HEK293 (cell line): ENCODE measurements around the gene ASTN2.

Experiments
- CTCF ChIA-PET: fragments of 350-600 bp; formaldehyde crosslinking; extraction: SDS; loops from one replicate; lab custom pipeline; 2021; ENCODE audit warnings: antibody characterized with exemption; lab: Yijun Ruan, JAX
- POLR2A ChIA-PET: fragments of 300-600 bp; formaldehyde crosslinking; extraction: SDS; loops from one replicate; lab custom pipeline; 2020; ENCODE audit warnings: antibody characterized with exemption, inconsistent platforms; lab: Yijun Ruan, JAX
- H3K27ac ChIP-seq: fragments of 200-500 bp; sonication (Bioruptor generic); 2 replicates; pipeline ENCODE4 v1.5.1; 2014; ENCODE audit warnings: low read depth, low read length, control low read depth, inconsistent platforms; ENCODE audit errors: extremely low read depth
- H3K36me3 ChIP-seq, 2 experiments: fragments of 200-500 bp in 1 of 2; sonication (Bioruptor generic) in 1 of 2; 1 replicate in 1 of 2; 2 replicates in 1 of 2; pipeline ENCODE4 v1.5.1; 2014 to 2017; ENCODE audit warnings: inconsistent platforms in 2 of 2, low read length in 2 of 2; ENCODE audit not compliant: control insufficient read depth in 2 of 2, insufficient read depth in 1 of 2
- H3K4me1 ChIP-seq: fragments of 200-500 bp; sonication (Bioruptor generic); 2 replicates; pipeline ENCODE4 v1.5.1; 2014; ENCODE audit warnings: mild to moderate bottlenecking, low read length, inconsistent platforms; ENCODE audit not compliant: control insufficient read depth, insufficient read depth
- H3K4me3 ChIP-seq: 2 replicates; pipeline ENCODE4 v1.5.1; 2011; ENCODE audit warnings: low read depth, mild to moderate bottlenecking, control low read depth, low read length, moderate library complexity
- H3K9me3 ChIP-seq: fragments of 200-500 bp; sonication (Bioruptor generic); 2 replicates; pipeline ENCODE4 v1.5.1; 2014; ENCODE audit warnings: low read depth, low read length, inconsistent platforms; ENCODE audit not compliant: control insufficient read depth, insufficient read depth
- BCL11B ChIP-seq: fragments of 450-650 bp; formaldehyde crosslinking; IDR thresholded peaks from 2 replicates; pipeline ENCODE4 v1.5.1; 2016; ENCODE audit warnings: low read depth, missing biosample characterization, missing genetic modification characterization
- GLI4 ChIP-seq: fragments of 450-650 bp; formaldehyde crosslinking; IDR thresholded peaks from 2 replicates; pipeline ENCODE4 v1.5.1; 2016; ENCODE audit warnings: missing biosample characterization, missing genetic modification characterization
- HIC1 ChIP-seq: fragments of 450-650 bp; formaldehyde crosslinking; IDR thresholded peaks from 2 replicates; pipeline ENCODE4 v1.5.1; 2016; ENCODE audit warnings: missing biosample characterization, missing genetic modification characterization
- IKZF3 ChIP-seq: fragments of 450-650 bp; IDR thresholded peaks from 2 replicates; pipeline ENCODE4 v1.5.0; 2018; ENCODE audit warnings: missing biosample characterization, mild to moderate bottlenecking, missing genetic modification characterization, moderate library complexity
- KLF17 ChIP-seq: fragments of 450-650 bp; formaldehyde crosslinking; IDR thresholded peaks from 2 replicates; pipeline ENCODE4 v1.5.1; 2016; ENCODE audit warnings: missing biosample characterization, missing genetic modification characterization
- PRDM1 ChIP-seq: fragments of 450-650 bp; formaldehyde crosslinking; IDR thresholded peaks from 2 replicates; pipeline ENCODE4; 2016; ENCODE audit warnings: missing biosample characterization, missing genetic modification characterization
- PRDM10 ChIP-seq: fragments of 450-650 bp; formaldehyde crosslinking; IDR thresholded peaks from 2 replicates; pipeline ENCODE4 v1.5.1; 2016; ENCODE audit warnings: missing biosample characterization, missing genetic modification characterization
- SCRT2 ChIP-seq: fragments of 450-650 bp; formaldehyde crosslinking; IDR thresholded peaks from 2 replicates; pipeline ENCODE4 v1.5.1; 2016; ENCODE audit warnings: missing biosample characterization, missing genetic modification characterization
- SETDB1 ChIP-seq: IDR thresholded peaks from one replicate; pipeline ENCODE4 v1.6.1; 2017; ENCODE audit warnings: mild to moderate bottlenecking, low read length, moderate library complexity, mixed read lengths; ENCODE audit not compliant: insufficient read length
- TCF7L2 ChIP-seq: IDR thresholded peaks from 2 replicates; pipeline ENCODE4 v1.6.1; 2011; ENCODE audit warnings: low read depth, mild to moderate bottlenecking, inconsistent platforms, low read length, moderate library complexity, borderline replicate concordance
- ZBTB44 ChIP-seq: fragments of 450-650 bp; IDR thresholded peaks from 2 replicates; pipeline ENCODE4 v1.5.1; 2018; ENCODE audit warnings: missing biosample characterization, mild to moderate bottlenecking, missing genetic modification characterization
- ZFP69B ChIP-seq: fragments of 450-650 bp; formaldehyde crosslinking; IDR thresholded peaks from 2 replicates; pipeline ENCODE4 v1.5.1; 2016; ENCODE audit warnings: missing biosample characterization, missing genetic modification characterization
- ZNF121 ChIP-seq: fragments of 450-650 bp; formaldehyde crosslinking; IDR thresholded peaks from 2 replicates; pipeline ENCODE4 v1.5.1; 2016; ENCODE audit warnings: missing biosample characterization, missing genetic modification characterization
- ZNF146 ChIP-seq: fragments of 450-650 bp; formaldehyde crosslinking; IDR thresholded peaks from 2 replicates; pipeline ENCODE4 v1.5.1; 2016; ENCODE audit warnings: missing biosample characterization, missing genetic modification characterization
- ZNF155 ChIP-seq: fragments of 450-650 bp; formaldehyde crosslinking; IDR thresholded peaks from 2 replicates; pipeline ENCODE4 v1.5.1; 2016; ENCODE audit warnings: missing biosample characterization, missing genetic modification characterization
- ZNF274 ChIP-seq, 2 experiments: fragments of 200-500 bp in 1 of 2; fragments of 450-650 bp in 1 of 2; sonication (Bioruptor generic) in 1 of 2; formaldehyde crosslinking in 1 of 2; IDR thresholded peaks; 2 replicates each; pipeline versions ENCODE4 v1.5.1 to v1.6.1; 2014 to 2016; ENCODE audit warnings: borderline replicate concordance in 1 of 2, inconsistent platforms in 1 of 2, low read length in 1 of 2, missing biosample characterization in 1 of 2, missing genetic modification characterization in 1 of 2
- ZNF302 ChIP-seq: fragments of 450-650 bp; formaldehyde crosslinking; IDR thresholded peaks from 2 replicates; pipeline ENCODE4 v1.5.1; 2016; ENCODE audit warnings: missing biosample characterization, missing genetic modification characterization, low read depth
- ZNF558 ChIP-seq: fragments of 450-650 bp; formaldehyde crosslinking; IDR thresholded peaks from 2 replicates; pipeline ENCODE4 v1.5.1; 2016; ENCODE audit warnings: missing biosample characterization, missing genetic modification characterization
- ZNF580 ChIP-seq: fragments of 450-650 bp; formaldehyde crosslinking; IDR thresholded peaks from 2 replicates; pipeline ENCODE4 v1.5.1; 2016; ENCODE audit warnings: missing biosample characterization, missing genetic modification characterization
- ZNF626 ChIP-seq: fragments of 450-650 bp; sonication (Bioruptor Pico); formaldehyde crosslinking; IDR thresholded peaks from 2 replicates; pipeline ENCODE4 v1.5.1; 2018; ENCODE audit warnings: missing biosample characterization, missing genetic modification characterization, inconsistent platforms
- ZSCAN23 ChIP-seq: fragments of 450-650 bp; formaldehyde crosslinking; IDR thresholded peaks from 2 replicates; pipeline ENCODE4 v1.5.1; 2016; ENCODE audit warnings: missing biosample characterization, missing genetic modification characterization

ASTN2 gene

GRCh38 chr9:116791326-116791725, 623.5 kb downstream of the ASTN2 start:
- TF ChIP-seq ZNF626 (tag by site-specific recombination) (no peak), TCF7L2 (peak; percentile 70; the same call in 1 of the 2 replicates)
- H3K4me3 ChIP-seq = no peak overlapping the region
- H3K4me1 ChIP-seq = no peaks in the 10 kb centered on the region; the same call in 1 of the 2 replicates
- ChIA-PET POLR2A (no interaction called here), CTCF (no interaction called here)
- no peaks in the 10 kb centered on the region for H3K36me3 ChIP-seq
- H3K27ac ChIP-seq = no peak overlapping the region
- H3K9me3 ChIP-seq = no peaks in the 10 kb centered on the region

- ChIA-PET POLR2A (no interaction called here), CTCF (interaction anchor here (1.3 kb wide), 1 partner anchor 51 kb away, joined by 3 read pairs; no protein-coding TSS in a partner anchor)
- TF ChIP-seq HIC1 (tag by site-specific recombination) (no peak), ZFP69B (tag by site-specific recombination) (no peak), ZNF580 (tag by site-specific recombination) (no peak), SETDB1 (no peak), IKZF3 (tag by site-specific recombination) (no peak), GLI4 (tag by site-specific recombination) (no peak), TCF7L2 (no peak), ZNF121 (tag by site-specific recombination) (no peak), ZSCAN23 (tag by site-specific recombination) (no peak), KLF17 (tag by site-specific recombination) (no peak), BCL11B (tag by site-specific recombination) (no peak), PRDM10 (tag by site-specific recombination) (no peak), SCRT2 (no peak), PRDM1 (tag by site-specific recombination) (no peak), ZNF274 (IDR thresholded peaks at IDR 0.05; ENCODE audit: low read length) (no peak), ZNF274 (tag by site-specific recombination; IDR thresholded peaks at IDR 0.05; ENCODE audit: borderline replicate concordance) (no peak), ZNF146 (tag by site-specific recombination) (no peak), ZNF558 (tag by site-specific recombination) (no peak), ZBTB44 (tag by site-specific recombination) (no peak), ZNF302 (tag by site-specific recombination) (no peak), ZNF155 (tag by site-specific recombination) (no peak)
Observed at GRCh38 chr9:116789081-116789480, 625.8 kb downstream of the ASTN2 start.

More at GRCh38 chr9:116789081-116789480, 625.8 kb downstream of the ASTN2 start:
- Histone ChIP-seq H3K36me3 (no peaks in the 10 kb centered on the region), H3K27ac (no peak overlapping the region), H3K4me3 (no peak overlapping the region), H3K9me3 (no peaks in the 10 kb centered on the region), H3K4me1 (no peaks in the 10 kb centered on the region)
